Measurements from ENCODE around the gene ITPK1.

ITPK1 gene

GRCh38 chr14:93048843-93049242 is 66.9 kb downstream of the ITPK1 start:
- H3K4me1 Mint-ChIP-seq (ENCODE audit: low read depth) = peaks cover 4% of the 10 kb centered on the region
- no peaks in the 10 kb centered on the region for H3K9me3 Mint-ChIP-seq
- H3K4me3 Mint-ChIP-seq = no peak overlapping the region
- DNase-seq (ENCODE audit: low spot score) = no peak
- no peak overlapping the region for H3K27ac Mint-ChIP-seq
- no peaks in the 10 kb centered on the region for H3K27me3 Mint-ChIP-seq (ENCODE audit: low read depth)
- no peaks in the 10 kb centered on the region for H3K36me3 Mint-ChIP-seq (ENCODE audit: low read depth)

GRCh38 chr14:93047661-93048060 is 68.1 kb downstream of the ITPK1 start:
- no peaks in the 10 kb centered on the region for H3K27me3 Mint-ChIP-seq (ENCODE audit: low read depth)
- H3K36me3 Mint-ChIP-seq (ENCODE audit: low read depth) = no peaks in the 10 kb centered on the region
- peaks cover 10% of the 10 kb centered on the region for H3K4me1 Mint-ChIP-seq (ENCODE audit: low read depth)
- DNase-seq (ENCODE audit: low spot score) = no peak
- H3K27ac Mint-ChIP-seq = no peak overlapping the region
- H3K9me3 Mint-ChIP-seq = no peaks in the 10 kb centered on the region
- no peak overlapping the region for H3K4me3 Mint-ChIP-seq

GRCh38 chr14:93047157-93047556 is 68.6 kb downstream of the ITPK1 start:
- no peaks in the 10 kb centered on the region for H3K36me3 Mint-ChIP-seq (ENCODE audit: low read depth)
- no peak overlapping the region for H3K27ac Mint-ChIP-seq
- peaks cover 10% of the 10 kb centered on the region for H3K4me1 Mint-ChIP-seq (ENCODE audit: low read depth)
- no peak for DNase-seq (ENCODE audit: low spot score)
- H3K9me3 Mint-ChIP-seq = no peaks in the 10 kb centered on the region
- H3K27me3 Mint-ChIP-seq (ENCODE audit: low read depth) = no peaks in the 10 kb centered on the region
- no peak overlapping the region for H3K4me3 Mint-ChIP-seq

- H3K27me3 Mint-ChIP-seq (ENCODE audit: low read depth) = no peaks in the 10 kb centered on the region
- H3K27ac Mint-ChIP-seq = no peak overlapping the region
- H3K36me3 Mint-ChIP-seq (ENCODE audit: low read depth) = no peaks in the 10 kb centered on the region
- DNase-seq (ENCODE audit: low spot score) = no peak
- H3K4me3 Mint-ChIP-seq = no peak overlapping the region
- peaks cover 10% of the 10 kb centered on the region for H3K4me1 Mint-ChIP-seq (ENCODE audit: low read depth)
- H3K9me3 Mint-ChIP-seq = no peaks in the 10 kb centered on the region
These were observed 69.0 kb downstream of the ITPK1 start for GRCh38 chr14:93046705-93047050.

- no peaks in the 10 kb centered on the region for H3K36me3 Mint-ChIP-seq (ENCODE audit: low read depth)
- H3K27ac Mint-ChIP-seq = no peak overlapping the region
- no peak for DNase-seq (ENCODE audit: low spot score)
- no peaks in the 10 kb centered on the region for H3K9me3 Mint-ChIP-seq
- H3K4me3 Mint-ChIP-seq = no peak overlapping the region
- no peaks in the 10 kb centered on the region for H3K27me3 Mint-ChIP-seq (ENCODE audit: low read depth)
- peaks cover 10% of the 10 kb centered on the region for H3K4me1 Mint-ChIP-seq (ENCODE audit: low read depth)
These were observed 69.6 kb downstream of the ITPK1 start for GRCh38 chr14:93045965-93046704.

DNA sequence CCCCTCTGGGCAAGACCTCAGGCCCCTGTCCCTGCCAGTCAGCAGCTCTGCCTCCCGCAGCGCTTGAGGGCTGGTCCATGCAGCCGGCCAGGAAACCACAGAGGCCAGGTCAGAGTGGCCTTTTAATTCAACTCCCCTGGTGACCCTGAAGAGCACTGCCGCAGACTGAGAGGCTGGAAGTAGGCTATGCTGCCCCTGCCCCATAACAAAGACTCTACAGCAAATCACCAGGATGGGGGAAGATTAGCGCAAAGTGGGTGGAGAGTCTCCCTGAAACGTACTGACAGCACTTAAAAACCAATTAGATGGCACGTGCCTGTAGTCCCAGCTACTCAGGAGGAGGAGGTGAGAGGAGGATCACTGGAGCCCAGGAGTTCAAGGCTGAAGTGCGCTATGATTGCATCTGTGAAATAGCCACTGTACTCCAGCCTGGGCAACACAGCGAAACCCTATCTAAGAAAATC is 70.5 kb downstream of the ITPK1 start:
- no peak overlapping the region for H3K27ac Mint-ChIP-seq
- DNase-seq (ENCODE audit: low spot score) = no peak
- no peaks in the 10 kb centered on the region for H3K27me3 Mint-ChIP-seq (ENCODE audit: low read depth)
- no peaks in the 10 kb centered on the region for H3K36me3 Mint-ChIP-seq (ENCODE audit: low read depth)
- no peak overlapping the region for H3K4me3 Mint-ChIP-seq
- H3K4me1 Mint-ChIP-seq (ENCODE audit: low read depth) = peaks cover 10% of the 10 kb centered on the region
- no peaks in the 10 kb centered on the region for H3K9me3 Mint-ChIP-seq

DNA sequence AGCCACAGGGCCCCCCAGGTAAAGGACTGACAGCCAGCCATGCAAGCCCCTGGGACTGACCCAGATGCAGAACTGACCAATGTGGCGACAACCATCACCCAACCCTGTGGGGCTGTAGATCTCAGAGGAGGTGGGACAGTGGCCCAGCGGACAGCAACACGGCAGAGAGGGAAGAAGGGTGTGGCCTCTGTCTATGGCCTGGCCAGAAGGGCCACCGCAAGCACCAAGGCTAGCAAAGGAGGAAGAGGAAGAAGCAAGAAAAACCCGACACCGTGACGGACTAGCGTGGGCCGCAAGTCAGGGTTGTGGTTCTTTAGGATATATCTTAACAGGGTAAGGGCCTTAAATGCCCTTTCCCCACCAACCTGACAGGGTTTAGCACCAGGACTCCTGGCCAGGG is 71.2 kb downstream of the ITPK1 start:
- Mint-ChIP-seq H3K27ac (no peak overlapping the region), H3K9me3 (no peaks in the 10 kb centered on the region), H3K4me1 (ENCODE audit: low read depth) (peaks cover 12% of the 10 kb centered on the region), H3K36me3 (ENCODE audit: low read depth) (no peaks in the 10 kb centered on the region), H3K27me3 (ENCODE audit: low read depth) (no peaks in the 10 kb centered on the region), H3K4me3 (no peak overlapping the region)
- no peak for DNase-seq (ENCODE audit: low spot score)

DNA sequence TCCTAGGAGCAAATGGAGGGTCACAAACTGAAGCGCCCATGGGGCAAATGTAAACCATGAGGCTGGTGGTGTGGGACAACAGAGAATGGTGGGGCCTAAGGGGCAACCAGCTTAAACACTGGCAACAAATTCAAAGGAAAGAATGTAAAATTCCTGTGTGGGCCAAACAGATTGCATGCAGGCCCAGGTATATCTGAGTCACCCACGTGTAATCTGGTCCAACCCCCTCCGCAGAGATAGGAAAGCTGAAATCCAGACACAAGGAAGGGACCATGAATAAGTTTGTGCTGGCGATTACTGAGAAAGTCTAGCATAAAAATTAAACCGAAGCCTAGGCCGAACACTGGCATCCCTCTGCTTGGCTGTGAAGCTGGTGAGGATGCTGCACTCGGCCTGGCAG is 71.6 kb downstream of the ITPK1 start:
- H3K27me3 Mint-ChIP-seq (ENCODE audit: low read depth) = no peaks in the 10 kb centered on the region
- H3K4me3 Mint-ChIP-seq = no peak overlapping the region
- no peak overlapping the region for H3K27ac Mint-ChIP-seq
- DNase-seq (ENCODE audit: low spot score) = no peak
- no peaks in the 10 kb centered on the region for H3K9me3 Mint-ChIP-seq
- no peaks in the 10 kb centered on the region for H3K36me3 Mint-ChIP-seq (ENCODE audit: low read depth)
- H3K4me1 Mint-ChIP-seq (ENCODE audit: low read depth) = peaks cover 12% of the 10 kb centered on the region

- Mint-ChIP-seq H3K4me1 (ENCODE audit: low read depth) (peaks cover 12% of the 10 kb centered on the region), H3K36me3 (ENCODE audit: low read depth) (no peaks in the 10 kb centered on the region), H3K27ac (no peak overlapping the region), H3K9me3 (no peaks in the 10 kb centered on the region), H3K4me3 (no peak overlapping the region), H3K27me3 (ENCODE audit: low read depth) (no peaks in the 10 kb centered on the region)
- DNase-seq (ENCODE audit: low spot score) = no peak
These were observed 72.5 kb downstream of the ITPK1 start for GRCh38 chr14:93042968-93043940.

GRCh38 chr14:93041830-93042229 is 73.9 kb downstream of the ITPK1 start:
- Mint-ChIP-seq H3K9me3 (no peaks in the 10 kb centered on the region), H3K4me3 (no peak overlapping the region), H3K36me3 (ENCODE audit: low read depth) (no peaks in the 10 kb centered on the region), H3K27ac (no peak overlapping the region), H3K4me1 (ENCODE audit: low read depth) (peaks cover 12% of the 10 kb centered on the region), H3K27me3 (ENCODE audit: low read depth) (no peaks in the 10 kb centered on the region)
- no peak for DNase-seq (ENCODE audit: low spot score)

GRCh38 chr14:93040982-93041381 is 74.7 kb downstream of the ITPK1 start:
- no peak for DNase-seq (ENCODE audit: low spot score)
- Mint-ChIP-seq H3K27me3 (ENCODE audit: low read depth) (no peaks in the 10 kb centered on the region), H3K4me1 (ENCODE audit: low read depth) (peaks cover 8% of the 10 kb centered on the region), H3K4me3 (no peak overlapping the region), H3K36me3 (ENCODE audit: low read depth) (no peaks in the 10 kb centered on the region), H3K9me3 (no peaks in the 10 kb centered on the region), H3K27ac (no peak overlapping the region)

DNA sequence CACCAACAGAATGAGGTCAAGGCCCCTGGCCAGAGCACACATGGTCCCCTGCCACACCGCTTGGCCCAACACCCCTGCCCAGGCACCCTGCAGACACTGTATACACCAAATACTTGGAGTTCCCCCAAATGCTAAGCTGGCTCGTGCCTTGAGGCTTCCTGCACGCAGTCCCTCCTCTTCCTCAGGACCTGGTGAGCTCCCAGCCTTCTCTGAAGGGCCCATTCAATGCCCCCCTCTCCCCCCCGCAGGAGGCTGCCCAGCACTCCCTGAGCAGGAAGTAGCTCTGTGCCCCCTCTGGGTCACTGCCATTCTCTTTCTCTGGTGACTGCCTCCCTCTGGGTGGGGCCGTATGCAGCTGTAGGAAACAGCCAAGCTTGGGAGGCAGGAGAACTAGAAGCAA is 75.3 kb downstream of the ITPK1 start:
- H3K9me3 Mint-ChIP-seq = no peaks in the 10 kb centered on the region
- H3K27ac Mint-ChIP-seq = no peak overlapping the region
- H3K27me3 Mint-ChIP-seq (ENCODE audit: low read depth) = no peaks in the 10 kb centered on the region
- no peak for DNase-seq (ENCODE audit: low spot score)
- H3K4me3 Mint-ChIP-seq = no peak overlapping the region
- H3K36me3 Mint-ChIP-seq (ENCODE audit: low read depth) = no peaks in the 10 kb centered on the region
- peaks cover 7% of the 10 kb centered on the region for H3K4me1 Mint-ChIP-seq (ENCODE audit: low read depth)

DNA sequence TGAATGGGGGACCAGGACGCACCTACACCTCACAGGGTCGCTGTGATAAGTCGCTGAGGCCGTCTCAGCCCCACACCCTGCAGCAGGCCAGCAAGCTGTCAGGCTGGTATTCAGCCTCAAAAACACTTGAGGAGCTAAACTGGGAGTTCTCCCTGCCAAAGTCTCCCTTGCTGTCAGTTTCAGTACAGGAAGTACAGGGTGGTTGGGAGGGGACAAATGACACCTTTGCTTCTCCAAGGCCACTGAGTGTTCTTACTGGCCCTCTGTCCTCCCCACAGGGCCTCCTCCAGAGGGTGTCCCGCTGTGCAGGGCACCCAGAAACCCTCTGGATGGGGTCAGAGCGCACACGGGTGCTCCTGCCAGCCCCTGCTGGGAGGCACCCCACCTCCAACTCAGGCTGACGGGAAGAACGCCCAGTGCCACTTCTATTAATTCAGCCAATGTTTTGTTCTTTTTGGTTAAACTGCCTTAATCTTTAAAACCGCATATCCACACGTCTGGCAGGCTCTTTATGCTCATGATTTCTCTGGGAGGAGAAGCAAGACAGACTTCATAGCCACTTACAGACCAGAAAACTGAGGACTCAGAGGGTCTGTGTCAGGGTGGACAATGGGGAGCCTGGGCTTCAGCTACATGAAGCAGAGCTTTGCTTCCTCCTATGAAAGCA is 75.9 kb downstream of the ITPK1 start:
- Mint-ChIP-seq H3K27ac (no peak overlapping the region), H3K9me3 (no peaks in the 10 kb centered on the region), H3K4me1 (ENCODE audit: low read depth) (peaks cover 9% of the 10 kb centered on the region), H3K36me3 (ENCODE audit: low read depth) (no peaks in the 10 kb centered on the region), H3K27me3 (ENCODE audit: low read depth) (no peaks in the 10 kb centered on the region), H3K4me3 (no peak overlapping the region)
- DNase-seq (ENCODE audit: low spot score) = no peak

DNA sequence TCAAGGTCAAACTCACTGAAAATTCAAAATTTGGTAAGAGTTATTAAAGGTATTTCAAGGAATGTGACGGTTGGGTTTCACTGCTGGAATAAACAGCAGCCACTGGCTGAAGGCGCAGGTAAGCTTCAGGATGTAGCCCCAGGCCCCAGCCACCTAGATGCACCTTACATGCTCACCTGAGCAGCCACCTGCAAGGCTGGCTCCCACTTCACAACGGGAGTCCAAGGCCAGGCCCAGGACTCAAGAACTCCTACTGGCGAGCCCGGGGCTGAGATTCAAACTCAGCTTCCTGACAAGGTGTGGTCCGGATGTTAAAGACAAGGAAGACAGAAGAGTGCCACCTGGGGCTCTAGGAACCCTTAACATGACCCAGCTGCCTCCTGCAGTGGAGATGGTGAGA is 78.4 kb downstream of the ITPK1 start:
- Mint-ChIP-seq H3K36me3 (ENCODE audit: low read depth) (no peaks in the 10 kb centered on the region), H3K27ac (no peak overlapping the region), H3K9me3 (no peaks in the 10 kb centered on the region), H3K4me3 (no peak overlapping the region), H3K4me1 (ENCODE audit: low read depth) (peaks cover 17% of the 10 kb centered on the region), H3K27me3 (ENCODE audit: low read depth) (no peaks in the 10 kb centered on the region)
- DNase-seq (ENCODE audit: low spot score) = no peak
